SU-DHL-6 (cell line): ENCODE data around the gene HCFC1.

Experiments used
- CTCF ChIP-seq: fragments of 200-600 bp; sonication (generic); IDR thresholded peaks from one replicate; pipeline ENCODE4 v1.5.1; 2017; ENCODE audit warnings: antibody characterized with exemption, mild to moderate bottlenecking, low read length, moderate library complexity; ENCODE audit not compliant: insufficient read depth, poor library complexity, severe bottlenecking
- EZH2phosphoT487 ChIP-seq: fragments of 200-600 bp; sonication (generic), shearing (Covaris generic); conservative IDR thresholded peaks from 2 replicates; pipeline ENCODE4 v1.6.1; 2018; ENCODE audit warnings: mild to moderate bottlenecking, antibody characterized with exemption, low read length, moderate library complexity, mixed read lengths

- TF ChIP-seq CTCF (no peak), EZH2phosphoT487 (no peak)
Observed at GRCh38 chrX:153937056-153937455, 34.6 kb downstream of the HCFC1 start.
